Ramos (cell line): ENCODE results near the gene CDH5.
"Not testable (repeated sequence)": the region's sequence is repeated elsewhere in the genome, so short reads cannot be mapped to it uniquely, and the experiment has no call there.

ENCODE experiments used
- in situ Hi-C: fragments of 300-500 bp; cut with MboI; formaldehyde crosslinking; loops from one replicate; pipeline ENCODE4 v1.14.3; 2022; ENCODE audit warnings: low sequenced_read_pairs; ENCODE audit not compliant: unreplicated experiment

The CDH5 gene

GRCh38 chr16:66366433-66367299, at the start of gene CDH5:
TSS of gene CDH5 (plus strand) at chr16:66366691. CDS start at chr16:66379338, 12,647 bp downstream.
- in situ Hi-C loops: no loop called here

GRCh38 chr16:66318505-66318904, 48.0 kb upstream of the CDH5 start:
- in situ Hi-C loops: no loop called here

- in situ Hi-C loops: no loop called here
Measured at GRCh38 chr16:66320774-66321173, 45.7 kb upstream of the CDH5 start.

GRCh38 chr16:66322174-66322573, 44.3 kb upstream of the CDH5 start:
- in situ Hi-C loops: no loop called here

- in situ Hi-C loops: no loop called here
Measured at GRCh38 chr16:66324815-66325515, 41.5 kb upstream of the CDH5 start.

- in situ Hi-C loops: no loop called here
Measured at GRCh38 chr16:66325717-66326376, 40.6 kb upstream of the CDH5 start.

GRCh38 chr16:66326991-66327513, 39.4 kb upstream of the CDH5 start:
- in situ Hi-C loops: no loop called here

- in situ Hi-C loops: no loop called here
Measured at GRCh38 chr16:66328282-66328681, 38.2 kb upstream of the CDH5 start.

GRCh38 chr16:66331464-66331863, 35.0 kb upstream of the CDH5 start:
- in situ Hi-C loops: not testable (repeated sequence)

GRCh38 chr16:66332634-66333610, 33.6 kb upstream of the CDH5 start:
- in situ Hi-C loops: no loop called here

- in situ Hi-C loops: no loop called here
Measured at GRCh38 chr16:66334853-66335574, 31.5 kb upstream of the CDH5 start.

GRCh38 chr16:66335704-66336329, 30.7 kb upstream of the CDH5 start:
- in situ Hi-C loops: no loop called here

GRCh38 chr16:66337463-66338188, 28.9 kb upstream of the CDH5 start:
- in situ Hi-C loops: no loop called here

GRCh38 chr16:66342294-66342900, 24.1 kb upstream of the CDH5 start:
- in situ Hi-C loops: no loop called here

GRCh38 chr16:66344533-66345145, 21.9 kb upstream of the CDH5 start:
- in situ Hi-C loops: no loop called here

GRCh38 chr16:66346221-66346620, 20.3 kb upstream of the CDH5 start:
- in situ Hi-C loops: no loop called here

GRCh38 chr16:66352304-66352703, 14.2 kb upstream of the CDH5 start:
- in situ Hi-C loops: no loop called here
